Peyer's patch (tissue), 4 donors: ENCODE data around the gene SLC37A3. TPM values are rescaled to one million over a fixed set of nuclear protein-coding genes. Genes with fewer than 3 reads are reported as not detected.
A peak's percentile ranks its signal among the peaks of the same experiment; 100 is the strongest.

ENCODE experiments used
- DNase-seq, 3 donors: peaks; one replicate each; pipeline ENCODE4 v3.0.0-alpha.2; 2017 to 2019
- H3K27ac ChIP-seq, 4 donors: fragments of 200-600 bp; sonication (generic); one replicate each; pipeline ENCODE4 v1.5.1; 2016 to 2019
- H3K27me3 ChIP-seq, 2 donors: fragments of 200-600 bp; sonication (generic); one replicate each; pipeline ENCODE4 v1.5.1; 2019
- H3K36me3 ChIP-seq, 3 donors: fragments of 200-600 bp; sonication (generic); one replicate each; pipeline ENCODE4 v1.5.1; 2016 to 2019
- H3K4me1 ChIP-seq, 4 donors: fragments of 200-600 bp; sonication (generic); one replicate each; pipeline ENCODE4 v1.5.1; 2016 to 2019
- H3K4me3 ChIP-seq, 4 donors: fragments of 200-600 bp; sonication (generic); 1 replicate in 3 of 4; 2 replicates in 1 of 4; pipeline ENCODE4 v1.5.1; 2016 to 2019; ENCODE audit warnings: mild to moderate bottlenecking in 1 of 4
- H3K9me3 ChIP-seq, 4 donors: fragments of 200-600 bp; sonication (generic); one replicate each; pipeline ENCODE4 v1.5.1; 2016 to 2019; ENCODE audit warnings: mild to moderate bottlenecking in 1 of 4
- CTCF ChIP-seq, 6 experiments: fragments of 450-650 bp in 4 of 6; fragments of 200-600 bp in 2 of 6; sonication (generic) in 1 of 6; IDR thresholded peaks; one replicate each; pipeline ENCODE4 v1.5.1; 2017 to 2019; ENCODE audit warnings: antibody characterized with exemption in 6 of 6, mild to moderate bottlenecking in 3 of 6, moderate library complexity in 1 of 6
- POLR2A ChIP-seq, 2 donors: fragments of 450-650 bp; IDR thresholded peaks; one replicate each; pipeline ENCODE4 v1.5.1; 2017; ENCODE audit warnings: antibody characterized with exemption in 2 of 2, mild to moderate bottlenecking in 2 of 2, moderate library complexity in 2 of 2
- total RNA-seq, 4 donors: library from RNA; depleted of rRNA; stranded (reverse); fragments of >200 nt; gene quantifications; one replicate each; pipeline ENCODE4 v1.1.0, GENCODE V29; 2016

Gene SLC37A3
- total RNA-seq, 4 donors from 2014 or later: 45.4 to 124 (median 98.9) TPM

GRCh38 chr7:140439359-140439758 is 41.0 kb upstream of the SLC37A3 start:
- Histone ChIP-seq H3K4me1 (no peaks in the 10 kb centered on the region), H3K27me3 (no peaks in the 10 kb centered on the region), H3K27ac (peak overlapping the region in 1 of 4 donors; percentile 41), H3K9me3 (no peaks in the 10 kb centered on the region), H3K4me3 (no peak overlapping the region), H3K36me3 (no peaks in the 10 kb centered on the region)
- no peak for DNase-seq
- no peak for TF ChIP-seq CTCF (IDR thresholded peaks at IDR 0.05)
- TF ChIP-seq POLR2A (IDR thresholded peaks at IDR 0.05): no peak

GRCh38 chr7:140435252-140435895 is 37.0 kb upstream of the SLC37A3 start:
- DNase-seq: no peak

GRCh38 chr7:140433396-140433795 is 35.1 kb upstream of the SLC37A3 start:
- Histone ChIP-seq H3K4me1 (no peaks in the 10 kb centered on the region), H3K27me3 (no peaks in the 10 kb centered on the region), H3K36me3 (no peaks in the 10 kb centered on the region), H3K27ac (no peak overlapping the region), H3K4me3 (no peak overlapping the region), H3K9me3 (no peaks in the 10 kb centered on the region)
- DNase-seq: no peak
- no peak for TF ChIP-seq POLR2A (IDR thresholded peaks at IDR 0.05)

More at GRCh38 chr7:140435252-140435895, 37.0 kb upstream of the SLC37A3 start:
- Histone ChIP-seq H3K36me3 (no peaks in the 10 kb centered on the region), H3K27ac (no peak overlapping the region), H3K4me3 (peak overlapping the region in 1 of 4 donors; percentile 22), H3K4me1 (no peaks in the 10 kb centered on the region), H3K27me3 (no peaks in the 10 kb centered on the region), H3K9me3 (no peaks in the 10 kb centered on the region)
- TF ChIP-seq CTCF (IDR thresholded peaks at IDR 0.05): no peak
- no peak for TF ChIP-seq POLR2A (IDR thresholded peaks at IDR 0.05)

GRCh38 chr7:140426130-140426529 is 27.8 kb upstream of the SLC37A3 start:
- no peaks in the 10 kb centered on the region for H3K36me3 ChIP-seq

GRCh38 chr7:140425718-140426117 is 27.4 kb upstream of the SLC37A3 start:
- H3K4me1 ChIP-seq: no peaks in the 10 kb centered on the region
- no peaks in the 10 kb centered on the region for H3K36me3 ChIP-seq
- DNase-seq: no peak
- no peak overlapping the region for H3K27ac ChIP-seq
- no peaks in the 10 kb centered on the region for H3K9me3 ChIP-seq
- H3K4me3 ChIP-seq: no peak overlapping the region
- TF ChIP-seq CTCF (IDR thresholded peaks at IDR 0.05) (no peak), POLR2A (IDR thresholded peaks at IDR 0.05) (no peak)
- H3K27me3 ChIP-seq: no peaks in the 10 kb centered on the region

More at GRCh38 chr7:140426130-140426529, 27.8 kb upstream of the SLC37A3 start:
- H3K27ac ChIP-seq: no peak overlapping the region
- H3K4me1 ChIP-seq: no peaks in the 10 kb centered on the region
- H3K27me3 ChIP-seq: no peaks in the 10 kb centered on the region
- H3K9me3 ChIP-seq: no peaks in the 10 kb centered on the region
- DNase-seq: no peak
- TF ChIP-seq POLR2A (IDR thresholded peaks at IDR 0.05) (no peak), CTCF (IDR thresholded peaks at IDR 0.05) (no peak)
- no peak overlapping the region for H3K4me3 ChIP-seq

GRCh38 chr7:140423501-140423900 is 25.2 kb upstream of the SLC37A3 start:
- Histone ChIP-seq H3K27ac (no peak overlapping the region), H3K36me3 (no peaks in the 10 kb centered on the region), H3K4me3 (no peak overlapping the region), H3K4me1 (no peaks in the 10 kb centered on the region), H3K27me3 (no peaks in the 10 kb centered on the region), H3K9me3 (no peaks in the 10 kb centered on the region)
- TF ChIP-seq POLR2A (IDR thresholded peaks at IDR 0.05): no peak
- DNase-seq: no peak

GRCh38 chr7:140421521-140421920 is 23.2 kb upstream of the SLC37A3 start:
- TF ChIP-seq CTCF (IDR thresholded peaks at IDR 0.05) (no peak), POLR2A (IDR thresholded peaks at IDR 0.05) (no peak)

More at GRCh38 chr7:140421521-140421920, 23.2 kb upstream of the SLC37A3 start:
- no peak for DNase-seq
- H3K9me3 ChIP-seq: no peaks in the 10 kb centered on the region
- no peaks in the 10 kb centered on the region for H3K27me3 ChIP-seq
- no peak overlapping the region for H3K27ac ChIP-seq
- no peaks in the 10 kb centered on the region for H3K4me1 ChIP-seq
- H3K36me3 ChIP-seq: no peaks in the 10 kb centered on the region
- H3K4me3 ChIP-seq: no peak overlapping the region
